ENCODE results near the gene GPR37.

DNA sequence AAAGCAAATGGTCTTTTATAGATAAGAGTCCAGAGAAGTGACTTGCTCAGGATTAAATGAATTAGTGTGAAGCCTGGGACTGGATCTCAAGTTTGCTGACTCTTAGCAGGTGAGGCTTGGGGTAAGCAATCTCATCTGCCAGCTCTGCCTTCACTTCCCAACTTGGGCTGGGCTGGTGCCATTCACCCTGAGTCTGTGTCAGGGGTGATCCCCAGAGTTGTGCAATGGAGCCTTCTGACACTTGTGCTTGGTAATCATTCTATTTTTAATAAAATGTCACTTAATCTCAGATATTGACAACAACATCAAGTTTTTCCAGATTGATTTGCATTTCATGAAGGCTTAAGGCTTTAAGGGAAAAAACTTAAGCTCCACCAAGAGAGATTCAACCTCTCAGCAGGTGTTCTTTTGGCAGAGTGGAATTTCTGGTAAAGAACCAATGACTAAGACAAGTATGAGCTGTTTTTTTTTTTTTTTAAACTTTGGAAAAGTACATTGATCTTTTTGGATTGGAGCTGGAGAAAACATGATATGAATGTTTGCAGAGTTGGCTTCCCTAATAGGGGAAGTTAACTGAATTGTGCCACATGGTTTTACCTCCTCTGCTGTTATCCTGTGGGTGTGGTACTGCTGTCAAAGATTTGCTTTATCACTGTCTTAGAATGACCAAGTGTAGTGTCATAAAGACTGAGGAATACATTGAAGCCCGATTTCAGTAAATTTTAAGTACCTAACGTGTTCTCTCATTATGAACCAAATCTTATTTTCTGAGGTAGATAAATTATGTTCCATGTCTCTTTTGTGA is 48.6 kb upstream of the GPR37 start:
- TF ChIP-seq, protein P1, sequence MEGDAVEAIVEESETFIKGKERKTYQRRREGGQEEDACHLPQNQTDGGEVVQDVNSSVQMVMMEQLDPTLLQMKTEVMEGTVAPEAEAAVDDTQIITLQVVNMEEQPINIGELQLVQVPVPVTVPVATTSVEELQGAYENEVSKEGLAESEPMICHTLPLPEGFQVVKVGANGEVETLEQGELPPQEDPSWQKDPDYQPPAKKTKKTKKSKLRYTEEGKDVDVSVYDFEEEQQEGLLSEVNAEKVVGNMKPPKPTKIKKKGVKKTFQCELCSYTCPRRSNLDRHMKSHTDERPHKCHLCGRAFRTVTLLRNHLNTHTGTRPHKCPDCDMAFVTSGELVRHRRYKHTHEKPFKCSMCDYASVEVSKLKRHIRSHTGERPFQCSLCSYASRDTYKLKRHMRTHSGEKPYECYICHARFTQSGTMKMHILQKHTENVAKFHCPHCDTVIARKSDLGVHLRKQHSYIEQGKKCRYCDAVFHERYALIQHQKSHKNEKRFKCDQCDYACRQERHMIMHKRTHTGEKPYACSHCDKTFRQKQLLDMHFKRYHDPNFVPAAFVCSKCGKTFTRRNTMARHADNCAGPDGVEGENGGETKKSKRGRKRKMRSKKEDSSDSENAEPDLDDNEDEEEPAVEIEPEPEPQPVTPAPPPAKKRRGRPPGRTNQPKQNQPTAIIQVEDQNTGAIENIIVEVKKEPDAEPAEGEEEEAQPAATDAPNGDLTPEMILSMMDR (IDR thresholded peaks at IDR 0.05; ENCODE audit: poor library complexity): no peak
- no peak for TF ChIP-seq EZH2phosphoT487 (IDR thresholded peaks at IDR 0.05; ENCODE audit: low read depth, severe bottlenecking, unreplicated experiment)
